HepG2 (cell line): ENCODE data around the gene IFI30. TPM values are rescaled to one million over a fixed set of nuclear protein-coding genes. Genes with fewer than 3 reads are reported as not detected.

Experiments used
- ATAC-seq: fragments of 200-7000 bp; cut with Tn5 transposase; 3 replicates; pipeline ENCODE4 v1.9.1; 2020; ENCODE audit warnings: mild to moderate bottlenecking, moderate library complexity
- BruUV-seq: library from RNA; stranded (reverse); fragments of 400-500 nt; replicated peaks from 2 replicates; lab custom pipeline; 2021; lab: Mats Ljungman, UMichigan
- CTCF ChIA-PET: fragments of 300-600 bp; formaldehyde crosslinking; extraction: SDS; loops from one replicate; lab custom pipeline; 2021; ENCODE audit warnings: low total read pairs, inconsistent platforms, low intra/inter-chr PET ratio; lab: Yijun Ruan, JAX
- POLR2A ChIA-PET: fragments of 350-600 bp; sonication (Branson Sonifier 250); formaldehyde crosslinking; loops from one replicate; lab custom pipeline; 2020; ENCODE audit warnings: antibody characterized with exemption, inconsistent platforms; lab: Yijun Ruan, JAX
- DNase-seq: peaks from one replicate; pipeline ENCODE4 v3.0.0-alpha.2; 2015; ENCODE audit warnings: low spot score
- FAIRE-seq: peaks from 3 replicates; lab custom pipeline; 2011; peaks lifted over from hg19 to GRCh38; lab: Jason Lieb, UNC
- H2AFZ ChIP-seq: one replicate; pipeline ENCODE4 v1.6.1; 2011; ENCODE audit warnings: low read length, inconsistent platforms
- H3K27ac ChIP-seq: fragments of 300-600 bp; 3 replicates; pipeline ENCODE4 v1.8.0; 2011; ENCODE audit warnings: mixed run types, mild to moderate bottlenecking, mixed read lengths, low read length, inconsistent platforms; ENCODE audit not compliant: insufficient read depth; ENCODE audit errors: extremely low read length
- H3K27me3 ChIP-seq, 2 experiments: fragments of 200-600 bp in 1 of 2; 2 replicates in 1 of 2; 3 replicates in 1 of 2; pipeline versions ENCODE4 v1.6.0 to v1.8.0; 2011; ENCODE audit warnings: low read length in 2 of 2, mild to moderate bottlenecking in 2 of 2, moderate library complexity in 2 of 2, inconsistent platforms in 1 of 2; ENCODE audit not compliant: insufficient read depth in 2 of 2, control insufficient read depth in 1 of 2
- H3K36me3 ChIP-seq, 2 experiments: fragments of 200-600 bp in 1 of 2; replicated peaks in 1 of 2; 2 replicates in 1 of 2; 3 replicates in 1 of 2; pipeline versions ENCODE4 v1.5.1 to v1.8.0; 2011; ENCODE audit warnings: low read length in 2 of 2, inconsistent platforms in 1 of 2; ENCODE audit not compliant: insufficient read depth in 2 of 2, control insufficient read depth in 1 of 2
- H3K4me1 ChIP-seq: 2 replicates; pipeline ENCODE4 v1.5.1; 2012; ENCODE audit warnings: low read length, inconsistent platforms; ENCODE audit not compliant: insufficient read depth
- H3K4me2 ChIP-seq: 2 replicates; pipeline ENCODE4 v1.6.0; 2011; ENCODE audit warnings: low read depth, low read length, inconsistent platforms
- H3K4me3 ChIP-seq, 3 experiments: fragments of 200-600 bp in 1 of 3; sonication (generic), shearing (Covaris generic) in 1 of 3; replicated peaks in 1 of 3; 2 replicates each; pipeline ENCODE4 v1.5.1; 2011 to 2016; ENCODE audit warnings: low read length in 3 of 3, inconsistent platforms in 2 of 3, low read depth in 2 of 3, mild to moderate bottlenecking in 2 of 3, control low read depth in 1 of 3, mixed read lengths in 1 of 3; ENCODE audit not compliant: insufficient read depth in 1 of 3
- H3K79me2 ChIP-seq: one replicate; pipeline ENCODE4 v1.6.1; 2011; ENCODE audit warnings: low read length, inconsistent platforms; ENCODE audit not compliant: insufficient read depth
- H3K9ac ChIP-seq: 2 replicates; pipeline ENCODE4 v1.6.0; 2011; ENCODE audit warnings: mild to moderate bottlenecking, low read depth, low read length, inconsistent platforms; ENCODE audit not compliant: insufficient read depth
- H3K9me3 ChIP-seq: 2 replicates; pipeline ENCODE4 v1.5.1; 2012; ENCODE audit warnings: mild to moderate bottlenecking, low read length
- H4K20me1 ChIP-seq: 2 replicates; pipeline ENCODE4 v1.6.0; 2011; ENCODE audit warnings: inconsistent platforms, mild to moderate bottlenecking, low read length, moderate library complexity; ENCODE audit not compliant: insufficient read depth
- HNRNPLL ChIP-seq: fragments of 200-400 bp; formaldehyde crosslinking; IDR thresholded peaks from 2 replicates; pipeline ENCODE4 v1.6.1; 2017; ENCODE audit warnings: mild to moderate bottlenecking, low read depth, low read length; ENCODE audit not compliant: poor library complexity, severe bottlenecking
- MTA1 ChIP-seq: sonication (generic); formaldehyde crosslinking; IDR thresholded peaks from 2 replicates; pipeline ENCODE4 v1.4.0; 2020; ENCODE audit warnings: missing genetic modification reagents, mild to moderate bottlenecking, borderline replicate concordance
- MYC ChIP-seq: sonication (generic); formaldehyde crosslinking; IDR thresholded peaks from 2 replicates; pipeline ENCODE4 v1.9.0; 2021; ENCODE audit warnings: missing genetic modification reagents, borderline replicate concordance
- PATZ1 ChIP-seq: sonication (generic); formaldehyde crosslinking; IDR thresholded peaks from 2 replicates; pipeline ENCODE4 v1.4.0; 2020; ENCODE audit warnings: missing genetic modification reagents
- POLR2A ChIP-seq, 2 experiments: IDR thresholded peaks; 2 replicates each; pipeline ENCODE4 v1.6.1; 2011; ENCODE audit warnings: low read depth in 2 of 2, low read length in 2 of 2, mild to moderate bottlenecking in 1 of 2, moderate library complexity in 1 of 2; ENCODE audit not compliant: insufficient read depth in 1 of 2
- RBM22 ChIP-seq: fragments of 200-400 bp; formaldehyde crosslinking; optimal IDR thresholded peaks from 2 replicates; pipeline ENCODE3; 2017; ENCODE audit warnings: mild to moderate bottlenecking, low read length, moderate library complexity
- SAFB2 ChIP-seq: sonication (generic); formaldehyde crosslinking; IDR thresholded peaks from 2 replicates; pipeline ENCODE4 v1.5.1; 2020; ENCODE audit warnings: missing genetic modification reagents, low read depth, mild to moderate bottlenecking, borderline replicate concordance
- ZNF121 ChIP-seq: sonication (generic); formaldehyde crosslinking; IDR thresholded peaks from 2 replicates; pipeline ENCODE4 v1.5.0; 2020; ENCODE audit warnings: mild to moderate bottlenecking, missing genetic modification reagents
- ZNF446 ChIP-seq: sonication (generic); formaldehyde crosslinking; IDR thresholded peaks from 2 replicates; pipeline ENCODE4 v1.5.0; 2020; ENCODE audit warnings: mild to moderate bottlenecking, missing genetic modification reagents
- ZNF776 ChIP-seq: sonication (generic); formaldehyde crosslinking; IDR thresholded peaks from 2 replicates; pipeline ENCODE4 v1.4.0; 2020; ENCODE audit warnings: mild to moderate bottlenecking, missing genetic modification reagents
- WGBS: methylation state at CpG from one replicate; pipeline ENCODE4 v1.1.6; 2017; ENCODE audit warnings: low lambda C conversion rate; 5-methylcytosine and 5-hydroxymethylcytosine counted together
- in situ Hi-C: cut with HindIII; loops from 2 replicates; pipeline ENCODE4 v1.10.0; 2017; ENCODE audit warnings: low pct_unique_long_range_greater_than_20kb; ENCODE audit not compliant: extremely low pct_ligation_motif_present
- intact Hi-C: fragments of 100-400 bp; cut with micrococcal nuclease; formaldehyde crosslinking; loops from one replicate; pipeline ENCODE4 v1.10.0; 2022; ENCODE audit not compliant: unreplicated experiment
- polyA plus RNA-seq, 8 experiments: library from polyadenylated mRNA; depleted of rRNA in 3 of 8; stranded (reverse) in 7 of 8; unstranded in 1 of 8; fragments of >200 nt; fragmentation: Illumina TruSeq in 4 of 8; extraction: Trizol in 4 of 8; gene quantifications; 2 replicates each; pipeline versions ENCODE4 v1.2.1 to v1.2.3, GENCODE V29; 2011 to 2016; ENCODE audit warnings: low read depth in 4 of 8, missing spikeins in 1 of 8, mixed read lengths in 1 of 8; ENCODE audit not compliant: insufficient read depth in 1 of 8
- total RNA-seq, 5 experiments: library from RNA; depleted of rRNA; stranded (reverse); fragments of >200 nt; fragmentation: Illumina TruSeq; extraction: Trizol; gene quantifications; 2 replicates each; pipeline ENCODE4 v1.2.3, GENCODE V29; 2016; ENCODE audit warnings: low read depth in 1 of 5
- TF ChIP-seq, protein P1 (sequence below): sonication (generic); formaldehyde crosslinking; IDR thresholded peaks from 2 replicates; pipeline ENCODE4 v1.4.0; 2020; ENCODE audit warnings: missing genetic modification reagents
- TF ChIP-seq, protein P2 (sequence below): sonication (generic); formaldehyde crosslinking; IDR thresholded peaks from 2 replicates; pipeline ENCODE4 v1.4.0; 2020; ENCODE audit warnings: low read depth, missing genetic modification reagents

The IFI30 gene
- total and polyA plus RNA-seq, 2 of the 13 experiments (the other 11 are each of a cell fraction or from before 2014, with no cell fraction given): 25.0 to 79.4 TPM

- Histone ChIP-seq H3K9me3 (no peaks in the 10 kb centered on the region), H2AFZ (no peak overlapping the region), H3K9ac (peak overlapping the region; percentile 49), H3K27me3 (no peaks in the 10 kb centered on the region), H3K79me2 (peaks cover 4% of the 10 kb centered on the region), H4K20me1 (0 out of 2 replicates have a peak, but pooled peaks cover 9% of the 10 kb centered on the region), H3K4me2 (0 out of 2 replicates have a peak overlapping the region, but pooled peaks have one; percentile 18), H3K36me3 (peaks cover 23 to 35% of the 10 kb centered on the region in 2 experiments), H3K4me3 (no peak overlapping the region; a peak in 1 of 6 replicates), H3K27ac (no peak overlapping the region), H3K4me1 (peaks cover 27% of the 10 kb centered on the region)
- 29% methylated on average over 1 of the region's 66 CpGs for WGBS
- intact Hi-C loops: no loop called here
- POLR2A ChIA-PET: interaction anchor here (1.2 to 1.6 kb wide), 2 partner anchors 9 to 52 kb away, joined by 3 to 6 read pairs; partner anchors contain the start of gene PIK3R2
- ATAC-seq: peak; percentile 88
- in situ Hi-C loops: no loop called here
- BruUV-seq: no TSS peak
- no peak for FAIRE-seq
- CTCF ChIA-PET: interaction anchor here (0.7 to 1.5 kb wide), 3 partner anchors 8 to 91 kb away, joined by 3 to 12 read pairs (median 5); partner anchors contain the start of gene PIK3R2
- DNase-seq: peak; percentile 43
- no peak for TF ChIP-seq RBM22
- no peak for TF ChIP-seq POLR2A (IDR thresholded peaks at IDR 0.05; ENCODE audit: insufficient read depth in 1 of 2, low read depth in 2 of 2, low read length in 2 of 2)
- TF ChIP-seq SAFB2 (CRISPR knock-in tag): no peak
- peak; percentile 27; the same call in 1 of the 2 replicates for TF ChIP-seq MTA1
- no peak for TF ChIP-seq HNRNPLL
- TF ChIP-seq MYC (CRISPR knock-in tag): 0 out of 2 replicates have a peak, but pooled peaks have one; percentile 18
- TF ChIP-seq, protein P1, sequence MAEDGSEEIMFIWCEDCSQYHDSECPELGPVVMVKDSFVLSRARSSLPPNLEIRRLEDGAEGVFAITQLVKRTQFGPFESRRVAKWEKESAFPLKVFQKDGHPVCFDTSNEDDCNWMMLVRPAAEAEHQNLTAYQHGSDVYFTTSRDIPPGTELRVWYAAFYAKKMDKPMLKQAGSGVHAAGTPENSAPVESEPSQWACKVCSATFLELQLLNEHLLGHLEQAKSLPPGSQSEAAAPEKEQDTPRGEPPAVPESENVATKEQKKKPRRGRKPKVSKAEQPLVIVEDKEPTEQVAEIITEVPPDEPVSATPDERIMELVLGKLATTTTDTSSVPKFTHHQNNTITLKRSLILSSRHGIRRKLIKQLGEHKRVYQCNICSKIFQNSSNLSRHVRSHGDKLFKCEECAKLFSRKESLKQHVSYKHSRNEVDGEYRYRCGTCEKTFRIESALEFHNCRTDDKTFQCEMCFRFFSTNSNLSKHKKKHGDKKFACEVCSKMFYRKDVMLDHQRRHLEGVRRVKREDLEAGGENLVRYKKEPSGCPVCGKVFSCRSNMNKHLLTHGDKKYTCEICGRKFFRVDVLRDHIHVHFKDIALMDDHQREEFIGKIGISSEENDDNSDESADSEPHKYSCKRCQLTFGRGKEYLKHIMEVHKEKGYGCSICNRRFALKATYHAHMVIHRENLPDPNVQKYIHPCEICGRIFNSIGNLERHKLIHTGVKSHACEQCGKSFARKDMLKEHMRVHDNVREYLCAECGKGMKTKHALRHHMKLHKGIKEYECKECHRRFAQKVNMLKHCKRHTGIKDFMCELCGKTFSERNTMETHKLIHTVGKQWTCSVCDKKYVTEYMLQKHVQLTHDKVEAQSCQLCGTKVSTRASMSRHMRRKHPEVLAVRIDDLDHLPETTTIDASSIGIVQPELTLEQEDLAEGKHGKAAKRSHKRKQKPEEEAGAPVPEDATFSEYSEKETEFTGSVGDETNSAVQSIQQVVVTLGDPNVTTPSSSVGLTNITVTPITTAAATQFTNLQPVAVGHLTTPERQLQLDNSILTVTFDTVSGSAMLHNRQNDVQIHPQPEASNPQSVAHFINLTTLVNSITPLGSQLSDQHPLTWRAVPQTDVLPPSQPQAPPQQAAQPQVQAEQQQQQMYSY: no peak
- TF ChIP-seq PATZ1 (CRISPR knock-in tag): no peak
- TF ChIP-seq ZNF121 (CRISPR knock-in tag): no peak
- no peak for TF ChIP-seq ZNF446 (CRISPR knock-in tag)
- TF ChIP-seq, protein P2, sequence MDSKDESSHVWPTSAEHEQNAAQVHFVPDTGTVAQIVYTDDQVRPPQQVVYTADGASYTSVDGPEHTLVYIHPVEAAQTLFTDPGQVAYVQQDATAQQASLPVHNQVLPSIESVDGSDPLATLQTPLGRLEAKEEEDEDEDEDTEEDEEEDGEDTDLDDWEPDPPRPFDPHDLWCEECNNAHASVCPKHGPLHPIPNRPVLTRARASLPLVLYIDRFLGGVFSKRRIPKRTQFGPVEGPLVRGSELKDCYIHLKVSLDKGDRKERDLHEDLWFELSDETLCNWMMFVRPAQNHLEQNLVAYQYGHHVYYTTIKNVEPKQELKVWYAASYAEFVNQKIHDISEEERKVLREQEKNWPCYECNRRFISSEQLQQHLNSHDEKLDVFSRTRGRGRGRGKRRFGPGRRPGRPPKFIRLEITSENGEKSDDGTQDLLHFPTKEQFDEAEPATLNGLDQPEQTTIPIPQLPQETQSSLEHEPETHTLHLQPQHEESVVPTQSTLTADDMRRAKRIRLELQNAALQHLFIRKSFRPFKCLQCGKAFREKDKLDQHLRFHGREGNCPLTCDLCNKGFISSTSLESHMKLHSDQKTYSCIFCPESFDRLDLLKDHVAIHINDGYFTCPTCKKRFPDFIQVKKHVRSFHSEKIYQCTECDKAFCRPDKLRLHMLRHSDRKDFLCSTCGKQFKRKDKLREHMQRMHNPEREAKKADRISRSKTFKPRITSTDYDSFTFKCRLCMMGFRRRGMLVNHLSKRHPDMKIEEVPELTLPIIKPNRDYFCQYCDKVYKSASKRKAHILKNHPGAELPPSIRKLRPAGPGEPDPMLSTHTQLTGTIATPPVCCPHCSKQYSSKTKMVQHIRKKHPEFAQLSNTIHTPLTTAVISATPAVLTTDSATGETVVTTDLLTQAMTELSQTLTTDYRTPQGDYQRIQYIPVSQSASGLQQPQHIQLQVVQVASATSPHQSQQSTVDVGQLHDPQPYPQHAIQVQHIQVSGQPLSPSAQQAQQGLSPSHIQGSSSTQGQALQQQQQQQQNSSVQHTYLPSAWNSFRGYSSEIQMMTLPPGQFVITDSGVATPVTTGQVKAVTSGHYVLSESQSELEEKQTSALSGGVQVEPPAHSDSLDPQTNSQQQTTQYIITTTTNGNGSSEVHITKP (CRISPR knock-in tag): no peak
- TF ChIP-seq ZNF776 (CRISPR knock-in tag): no peak
Observed at GRCh38 chr19:18160971-18161635, 12.5 kb upstream of the IFI30 start.
